GM18870 (cell line): Measurements from ENCODE around the gene PLD4.

ENCODE experiments used
- ATAC-seq: cut with Tn5 transposase; IDR thresholded peaks from one replicate; pipeline ENCODE4 v1.9.1; 2021; ENCODE audit warnings: moderate library complexity; ENCODE audit not compliant: unreplicated experiment

Gene PLD4

GRCh38 chr14:104927432-104927816, 2.7 kb downstream of the PLD4 start:
- no peak for ATAC-seq

GRCh38 chr14:104927901-104928300, 3.2 kb downstream of the PLD4 start:
- ATAC-seq, result no peak

GRCh38 chr14:104928391-104929133, 3.9 kb downstream of the PLD4 start:
- no peak for ATAC-seq

- ATAC-seq, result no peak
Observed at GRCh38 chr14:104929268-104930230, 4.9 kb downstream of the PLD4 start.

GRCh38 chr14:104930526-104931303, 6.0 kb downstream of the PLD4 start:
- no peak for ATAC-seq

GRCh38 chr14:104931304-104931770, 6.7 kb downstream of the PLD4 start:
- ATAC-seq, result no peak

GRCh38 chr14:104931771-104932675, 7.3 kb downstream of the PLD4 start:
- ATAC-seq, result no peak

GRCh38 chr14:104932676-104933631, 8.3 kb downstream of the PLD4 start:
- ATAC-seq, result no peak

- no peak for ATAC-seq
Observed at GRCh38 chr14:104933746-104934733, 9.4 kb downstream of the PLD4 start.

GRCh38 chr14:104935026-104935650, 10.5 kb downstream of the PLD4 start:
- no peak for ATAC-seq

GRCh38 chr14:104935955-104936354, 11.3 kb downstream of the PLD4 start:
- no peak for ATAC-seq

- ATAC-seq, result no peak
Observed at GRCh38 chr14:104936361-104937155, 11.9 kb downstream of the PLD4 start.

GRCh38 chr14:104937161-104937560, 12.5 kb downstream of the PLD4 start:
- ATAC-seq, result no peak

GRCh38 chr14:104937694-104938365, 13.2 kb downstream of the PLD4 start:
- no peak for ATAC-seq

- ATAC-seq, result no peak
Observed at GRCh38 chr14:104938436-104938835, 13.8 kb downstream of the PLD4 start.

- no peak for ATAC-seq
Observed at GRCh38 chr14:104938960-104939359, 14.3 kb downstream of the PLD4 start.
